Measurements from ENCODE around the gene SMDT1.
A peak's percentile ranks its signal among the peaks of the same experiment; 100 is the strongest.
"Not testable (repeated sequence)": the region's sequence is repeated elsewhere in the genome, so short reads cannot be mapped to it uniquely, and the experiment has no call there.

Gene SMDT1

DNA sequence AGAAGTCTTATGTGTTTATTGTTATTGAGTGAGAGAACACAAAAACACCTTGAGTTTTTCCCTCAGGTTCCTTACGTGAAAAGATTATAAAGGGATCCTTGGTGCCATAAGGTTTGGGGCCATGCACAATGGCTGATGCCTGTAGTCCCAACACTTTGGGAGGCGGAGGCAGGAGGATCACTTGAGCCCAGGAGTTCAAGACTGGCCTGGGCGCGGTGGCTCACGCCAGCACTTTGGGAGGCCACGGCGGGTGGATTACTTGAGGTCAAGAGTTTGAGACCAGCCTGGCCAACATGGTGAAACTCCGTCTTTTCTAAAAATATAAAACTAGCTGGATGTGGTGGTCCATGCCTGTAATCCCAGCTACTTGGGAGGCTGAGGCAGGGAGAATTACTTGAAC lies 5.4 kb downstream of the SMDT1 start:
- Histone ChIP-seq H3K27me3 (ENCODE audit: control insufficient read depth, insufficient read depth, low read length) (no peaks in the 10 kb centered on the region), H3K36me3 (ENCODE audit: control insufficient read depth, insufficient read depth, low read length) (peaks cover 46% of the 10 kb centered on the region), H3K4me3 (ENCODE audit: low read depth, low read length) (no peak overlapping the region)

DNA sequence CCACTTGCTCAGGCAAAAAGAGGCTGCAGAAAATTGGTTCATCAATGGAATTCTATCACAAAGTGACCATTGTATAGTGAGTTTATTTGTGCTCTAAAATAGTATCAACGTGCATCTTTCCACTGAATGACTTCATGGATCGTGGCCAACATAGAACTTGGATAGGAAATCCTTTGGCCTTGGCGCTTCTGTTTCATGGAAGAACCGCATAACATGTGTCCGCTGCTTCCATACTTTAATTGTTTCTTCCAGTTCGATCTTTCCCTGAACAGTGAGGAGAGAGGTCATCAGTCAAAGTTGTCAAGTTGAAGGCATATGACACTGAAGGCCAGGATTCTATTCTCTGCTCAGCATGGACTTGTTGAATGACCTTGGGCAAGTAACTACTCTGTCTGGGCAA lies 6.6 kb downstream of the SMDT1 start:
- Histone ChIP-seq H3K4me3 (ENCODE audit: low read depth, low read length) (no peak overlapping the region), H3K36me3 (ENCODE audit: control insufficient read depth, insufficient read depth, low read length) (peaks cover 46% of the 10 kb centered on the region), H3K9me3 (ENCODE audit: control insufficient read depth, insufficient read depth, low read depth, low read length) (peaks cover 6% of the 10 kb centered on the region; the same call in 1 of the 2 replicates), H3K27me3 (ENCODE audit: control insufficient read depth, insufficient read depth, low read length) (no peaks in the 10 kb centered on the region), H3K27ac (ENCODE audit: low read depth, low read length) (no peak overlapping the region), H3K9ac (ENCODE audit: low read length) (no peak overlapping the region), H3K4me1 (ENCODE audit: control insufficient read depth, insufficient read depth, low read length) (no peaks in the 10 kb centered on the region)

More for the DNA sequence above, 5.4 kb downstream of the SMDT1 start:
- Histone ChIP-seq H3K27ac (ENCODE audit: low read depth, low read length) (no peak overlapping the region), H3K9me3 (ENCODE audit: control insufficient read depth, insufficient read depth, low read depth, low read length) (peaks cover 6% of the 10 kb centered on the region; the same call in 1 of the 2 replicates), H3K4me1 (ENCODE audit: control insufficient read depth, insufficient read depth, low read length) (no peaks in the 10 kb centered on the region), H3K9ac (ENCODE audit: low read length) (no peak overlapping the region)

DNA sequence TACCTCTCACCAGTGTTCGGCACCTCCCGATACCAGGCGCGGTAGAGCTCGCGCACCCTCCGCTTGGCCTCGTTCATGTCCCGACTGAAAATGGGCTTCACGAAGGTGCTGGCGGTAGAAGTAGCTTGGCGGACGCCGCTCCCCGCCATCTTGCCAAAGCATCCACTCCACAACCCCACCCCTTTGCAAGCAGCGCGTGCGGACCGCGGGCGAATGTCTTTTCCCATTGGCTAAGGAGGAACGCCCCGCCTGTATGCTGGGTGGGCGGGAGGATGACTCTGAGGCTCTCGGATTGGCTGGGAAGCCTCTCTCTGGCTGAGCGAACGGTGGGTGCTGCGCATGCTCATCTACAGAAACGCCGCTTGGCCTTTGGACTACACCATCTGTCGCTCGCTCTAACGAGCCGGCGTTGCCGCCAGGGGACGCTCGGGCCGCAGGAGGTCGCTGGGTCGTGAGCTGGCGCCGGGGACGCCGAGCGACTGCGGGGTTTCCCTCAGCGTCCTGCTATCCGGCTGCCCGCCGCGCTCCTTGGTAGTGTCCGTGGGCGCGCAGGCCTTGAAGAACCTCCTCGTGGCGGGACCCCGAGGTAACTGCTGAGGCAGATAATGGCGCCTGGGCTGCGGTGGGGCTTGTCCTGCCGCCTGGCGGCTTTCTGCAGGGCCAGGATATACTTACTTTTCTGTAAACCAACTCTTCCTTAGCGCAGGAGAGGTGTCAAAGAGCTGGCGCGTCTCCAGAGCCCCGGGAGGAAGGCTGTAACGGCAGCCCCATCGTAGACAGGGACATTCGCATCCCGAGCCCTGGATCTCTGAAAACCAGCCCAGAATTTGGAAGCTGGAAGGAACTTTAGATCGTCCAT lies 11.3 kb downstream of the SMDT1 start, which contains the start of gene NDUFA6:
Gene NDUFA6 (minus strand): TSS at position 177 of the 859 bp plus-strand sequence. CDS start 28 bp downstream, at position 149.
- H3K9ac ChIP-seq (ENCODE audit: low read length) = peak within 1 kb of the TSS; percentile 93
- peaks cover 6% of the 10 kb centered on the region; the same call in 1 of the 2 replicates for H3K9me3 ChIP-seq (ENCODE audit: control insufficient read depth, insufficient read depth, low read depth, low read length)
- no peaks in the 10 kb centered on the region for H3K27me3 ChIP-seq (ENCODE audit: control insufficient read depth, insufficient read depth, low read length)
- H3K27ac ChIP-seq (ENCODE audit: low read depth, low read length) = peak within 1 kb of the TSS; percentile 88
- H3K36me3 ChIP-seq (ENCODE audit: control insufficient read depth, insufficient read depth, low read length) = peaks cover 23% of the 10 kb centered on the region
- 0 out of 2 replicates have a peak, but pooled peaks cover 3% of the 10 kb centered on the region for H3K4me1 ChIP-seq (ENCODE audit: control insufficient read depth, insufficient read depth, low read length)
- H3K4me3 ChIP-seq (ENCODE audit: low read depth, low read length) = peak within 1 kb of the TSS; percentile 92

DNA sequence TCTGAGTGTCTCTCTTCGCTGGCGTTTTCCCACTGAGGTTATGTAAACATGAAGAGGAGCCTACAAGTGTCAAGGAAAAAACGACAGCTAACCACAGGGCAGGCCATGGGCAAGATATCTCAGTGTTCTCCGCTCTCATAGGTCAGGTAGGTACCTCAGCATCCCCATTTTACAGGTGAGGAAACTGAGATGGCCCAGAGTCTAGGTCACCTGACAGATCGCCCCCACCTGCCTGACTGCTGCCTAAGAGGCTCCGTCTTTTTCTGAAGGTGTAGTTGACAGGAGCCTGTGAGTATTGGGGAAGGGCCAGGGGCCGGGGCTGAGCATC lies 11.9 kb downstream of the SMDT1 start:
- 0 out of 2 replicates have a peak, but pooled peaks cover 3% of the 10 kb centered on the region for H3K4me1 ChIP-seq (ENCODE audit: control insufficient read depth, insufficient read depth, low read length)
- peak overlapping the region; percentile 65 for H3K4me3 ChIP-seq (ENCODE audit: low read depth, low read length)
- H3K27ac ChIP-seq (ENCODE audit: low read depth, low read length) = peak overlapping the region; percentile 44; the same call in 1 of the 2 replicates

DNA sequence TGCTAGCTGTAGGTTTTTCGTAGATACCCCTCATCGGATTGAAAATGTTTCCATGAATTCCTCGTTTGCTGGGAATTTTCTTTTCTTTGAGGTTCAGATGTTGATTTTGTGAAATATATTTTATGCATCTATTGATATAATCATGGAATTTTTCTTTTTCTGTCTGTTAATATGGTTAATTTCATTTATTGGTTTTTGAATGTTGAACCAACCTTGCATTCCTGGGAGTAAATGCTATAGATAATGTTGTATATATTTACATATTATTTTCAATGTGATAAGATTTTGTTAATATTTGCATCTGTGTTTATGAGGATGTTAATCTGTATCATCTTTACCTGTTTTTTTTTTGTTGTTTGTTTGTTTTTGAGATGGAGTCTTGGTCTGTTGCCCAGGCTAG lies 21.7 kb downstream of the SMDT1 start:
- no peak overlapping the region for H3K27ac ChIP-seq (ENCODE audit: low read depth, low read length)
- H3K9ac ChIP-seq (ENCODE audit: low read length) = no peak overlapping the region
- no peaks in the 10 kb centered on the region for H3K36me3 ChIP-seq (ENCODE audit: control insufficient read depth, insufficient read depth, low read length)
- no peaks in the 10 kb centered on the region for H3K27me3 ChIP-seq (ENCODE audit: control insufficient read depth, insufficient read depth, low read length)
- H3K4me1 ChIP-seq (ENCODE audit: control insufficient read depth, insufficient read depth, low read length) = no peaks in the 10 kb centered on the region
- H3K9me3 ChIP-seq (ENCODE audit: control insufficient read depth, insufficient read depth, low read depth, low read length) = peaks cover 41% of the 10 kb centered on the region
- H3K4me3 ChIP-seq (ENCODE audit: low read depth, low read length) = no peak overlapping the region

More for the DNA sequence above, 11.9 kb downstream of the SMDT1 start:
- H3K36me3 ChIP-seq (ENCODE audit: control insufficient read depth, insufficient read depth, low read length) = peaks cover 18% of the 10 kb centered on the region
- H3K9ac ChIP-seq (ENCODE audit: low read length) = peak overlapping the region; percentile 69
- H3K9me3 ChIP-seq (ENCODE audit: control insufficient read depth, insufficient read depth, low read depth, low read length) = peaks cover 9% of the 10 kb centered on the region
- no peaks in the 10 kb centered on the region for H3K27me3 ChIP-seq (ENCODE audit: control insufficient read depth, insufficient read depth, low read length)

DNA sequence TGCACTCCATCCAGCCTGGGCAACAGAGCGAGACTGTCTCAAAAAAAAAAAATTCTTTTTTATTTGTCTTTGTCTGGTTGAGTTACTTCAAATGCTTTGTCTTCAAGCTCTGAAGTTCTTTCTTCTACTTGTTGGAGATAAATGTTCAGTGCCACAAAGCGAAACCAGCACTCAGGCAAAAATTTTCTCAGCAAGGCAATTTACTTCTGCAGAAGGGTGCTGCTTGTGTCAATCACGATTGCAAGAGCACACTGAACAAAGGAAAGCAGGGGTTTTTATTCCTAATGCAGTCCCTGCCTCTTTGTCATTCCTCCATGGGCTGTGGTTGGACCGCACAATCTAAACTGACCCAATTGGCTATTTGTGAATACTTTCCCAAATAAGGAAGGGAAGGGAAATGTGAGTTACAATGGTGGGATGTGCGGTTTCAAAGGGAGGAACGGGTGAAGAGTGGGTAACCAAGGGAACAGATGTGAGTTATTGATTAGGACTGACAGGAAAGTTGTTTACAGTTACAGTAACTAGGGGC lies 24.9 kb downstream of the SMDT1 start:
- not testable (repeated sequence) for H3K27ac ChIP-seq (ENCODE audit: low read depth, low read length); H3K9ac ChIP-seq (ENCODE audit: low read length); H3K27me3 ChIP-seq (ENCODE audit: control insufficient read depth, insufficient read depth, low read length); H3K4me3 ChIP-seq (ENCODE audit: low read depth, low read length); H3K4me1 ChIP-seq (ENCODE audit: control insufficient read depth, insufficient read depth, low read length); H3K36me3 ChIP-seq (ENCODE audit: control insufficient read depth, insufficient read depth, low read length)
- peaks cover 33% of the 10 kb centered on the region for H3K9me3 ChIP-seq (ENCODE audit: control insufficient read depth, insufficient read depth, low read depth, low read length)

DNA sequence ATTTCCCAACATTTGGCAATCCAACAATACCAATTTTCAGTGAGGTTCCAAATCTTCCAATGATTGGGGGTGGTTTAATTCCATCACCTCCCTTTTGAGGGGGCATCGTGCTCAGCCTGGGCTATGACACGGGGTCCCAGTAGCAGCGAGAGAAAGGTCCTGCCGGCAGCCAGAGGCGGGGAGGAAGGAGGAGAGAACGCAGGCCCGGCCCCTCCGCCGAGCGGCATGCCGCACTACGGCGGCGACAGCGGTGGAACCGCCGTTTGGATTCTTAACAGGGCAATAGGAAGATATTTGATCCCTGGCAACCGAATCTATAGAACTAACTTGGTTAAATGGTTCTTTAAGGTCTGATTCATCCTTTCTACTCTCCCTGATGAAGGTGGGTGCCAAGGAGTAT lies 29.3 kb downstream of the SMDT1 start:
- H3K9ac ChIP-seq (ENCODE audit: low read length) = no peak overlapping the region
- no peak overlapping the region for H3K4me3 ChIP-seq (ENCODE audit: low read depth, low read length)
- H3K9me3 ChIP-seq (ENCODE audit: control insufficient read depth, insufficient read depth, low read depth, low read length) = peaks cover 22% of the 10 kb centered on the region; the same call in 1 of the 2 replicates
- no peaks in the 10 kb centered on the region for H3K27me3 ChIP-seq (ENCODE audit: control insufficient read depth, insufficient read depth, low read length)
- peaks cover 6% of the 10 kb centered on the region; the same call in 1 of the 2 replicates for H3K4me1 ChIP-seq (ENCODE audit: control insufficient read depth, insufficient read depth, low read length)
- H3K36me3 ChIP-seq (ENCODE audit: control insufficient read depth, insufficient read depth, low read length) = no peaks in the 10 kb centered on the region
- no peak overlapping the region for H3K27ac ChIP-seq (ENCODE audit: low read depth, low read length)

DNA sequence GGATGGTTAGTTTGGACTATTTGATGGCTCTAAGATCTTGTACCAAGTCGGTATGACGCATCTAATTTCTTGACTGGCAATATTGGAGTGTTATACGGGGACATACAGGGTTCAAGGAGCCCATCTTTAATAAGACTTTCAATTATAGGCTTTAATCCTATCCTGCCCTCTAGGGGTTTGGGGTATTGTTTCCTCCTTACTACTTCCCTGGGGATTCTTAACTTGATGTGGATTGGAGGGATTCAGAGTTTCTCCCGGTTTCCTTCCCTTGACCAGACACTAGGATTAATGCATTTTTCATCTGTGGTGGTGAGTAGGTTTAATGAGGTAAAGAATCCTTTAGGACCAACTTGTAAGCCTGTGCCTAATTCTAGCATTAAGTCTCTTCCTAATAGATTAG lies 32.3 kb downstream of the SMDT1 start:
- Histone ChIP-seq H3K4me3 (ENCODE audit: low read depth, low read length) (no peak overlapping the region), H3K27ac (ENCODE audit: low read depth, low read length) (no peak overlapping the region; the same call in 1 of the 2 replicates)

DNA sequence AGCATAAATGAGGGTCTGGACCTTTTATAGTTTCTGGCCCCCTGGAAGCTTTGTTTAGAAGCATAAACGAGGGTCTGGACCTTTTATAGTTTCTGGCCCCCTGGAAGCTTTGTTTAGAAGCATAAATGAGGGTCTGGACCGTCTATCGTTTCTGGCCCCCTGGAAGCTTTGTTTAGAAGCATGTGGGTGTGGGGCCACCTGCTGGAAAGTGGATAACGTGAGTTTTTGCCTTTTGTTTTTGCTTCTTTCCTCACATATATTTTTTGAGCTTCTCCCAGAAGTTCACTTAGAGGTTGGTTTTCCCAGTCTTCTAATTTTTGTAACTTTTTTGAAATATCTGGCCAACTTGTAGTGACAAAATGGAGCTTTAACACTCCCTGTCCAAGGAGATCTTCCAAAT lies 33.3 kb downstream of the SMDT1 start:
- H3K4me3 ChIP-seq (ENCODE audit: low read depth, low read length); H3K27me3 ChIP-seq (ENCODE audit: control insufficient read depth, insufficient read depth, low read length); H3K36me3 ChIP-seq (ENCODE audit: control insufficient read depth, insufficient read depth, low read length); H3K4me1 ChIP-seq (ENCODE audit: control insufficient read depth, insufficient read depth, low read length): not testable (repeated sequence)
- Histone ChIP-seq H3K9ac (ENCODE audit: low read length) (peak overlapping the region; percentile 49), H3K9me3 (ENCODE audit: control insufficient read depth, insufficient read depth, low read depth, low read length) (peaks cover 25% of the 10 kb centered on the region), H3K27ac (ENCODE audit: low read depth, low read length) (peak overlapping the region; percentile 67; the same call in 1 of the 2 replicates)

More for the DNA sequence above, 32.3 kb downstream of the SMDT1 start:
- Histone ChIP-seq H3K9me3 (ENCODE audit: control insufficient read depth, insufficient read depth, low read depth, low read length) (peaks cover 24% of the 10 kb centered on the region), H3K36me3 (ENCODE audit: control insufficient read depth, insufficient read depth, low read length) (no peaks in the 10 kb centered on the region), H3K9ac (ENCODE audit: low read length) (peak overlapping the region; percentile 63), H3K27me3 (ENCODE audit: control insufficient read depth, insufficient read depth, low read length) (no peaks in the 10 kb centered on the region), H3K4me1 (ENCODE audit: control insufficient read depth, insufficient read depth, low read length) (peaks cover 6% of the 10 kb centered on the region; the same call in 1 of the 2 replicates)

DNA sequence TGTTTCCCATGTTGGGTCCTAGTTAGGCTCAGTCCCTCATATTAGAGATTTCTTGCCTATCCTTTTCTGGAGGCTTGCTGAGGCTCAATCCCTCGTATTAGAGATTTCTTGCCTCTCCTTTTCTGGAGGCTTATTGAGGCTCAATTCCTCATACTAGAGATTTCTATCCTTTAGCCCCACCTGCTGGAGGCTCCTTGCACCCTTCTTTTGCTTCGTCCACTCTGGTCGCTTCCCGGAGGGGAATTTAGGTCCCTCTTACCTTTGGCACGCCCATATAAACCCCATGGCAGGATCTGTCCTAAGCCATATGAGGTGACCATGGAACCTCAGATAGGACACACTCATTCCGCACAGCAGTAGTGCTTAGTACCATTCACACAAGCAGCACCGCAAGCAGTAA lies 35.2 kb downstream of the SMDT1 start:
- Histone ChIP-seq H3K4me3 (ENCODE audit: low read depth, low read length) (no peak overlapping the region), H3K36me3 (ENCODE audit: control insufficient read depth, insufficient read depth, low read length) (no peaks in the 10 kb centered on the region), H3K27me3 (ENCODE audit: control insufficient read depth, insufficient read depth, low read length) (no peaks in the 10 kb centered on the region; the same call in 1 of the 2 replicates), H3K27ac (ENCODE audit: low read depth, low read length) (no peak overlapping the region), H3K9ac (ENCODE audit: low read length) (no peak overlapping the region), H3K9me3 (ENCODE audit: control insufficient read depth, insufficient read depth, low read depth, low read length) (peaks cover 25% of the 10 kb centered on the region), H3K4me1 (ENCODE audit: control insufficient read depth, insufficient read depth, low read length) (peaks cover 7% of the 10 kb centered on the region; the same call in 1 of the 2 replicates)

DNA sequence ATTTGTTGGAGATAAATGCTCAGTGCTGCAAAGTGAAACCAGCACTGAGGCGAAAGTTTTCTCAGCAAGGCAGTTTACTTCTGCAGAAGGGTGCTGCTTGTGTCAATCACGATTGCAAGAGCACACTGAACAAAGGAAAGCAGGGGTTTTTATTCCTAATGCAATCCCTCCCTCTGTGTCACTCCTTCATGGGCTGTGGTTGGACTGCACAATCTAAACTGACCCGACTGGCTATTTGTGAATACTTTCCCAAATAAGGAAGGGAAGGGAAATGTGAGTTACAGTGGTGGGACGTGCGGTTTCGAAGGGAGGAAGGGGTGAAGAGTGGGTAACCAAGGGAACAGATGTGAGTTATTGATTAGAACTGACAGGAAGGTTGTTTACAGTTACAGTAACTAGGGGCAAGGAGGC lies 35.9 kb downstream of the SMDT1 start:
- not testable (repeated sequence) for H3K36me3 ChIP-seq (ENCODE audit: control insufficient read depth, insufficient read depth, low read length); H3K27me3 ChIP-seq (ENCODE audit: control insufficient read depth, insufficient read depth, low read length); H3K4me3 ChIP-seq (ENCODE audit: low read depth, low read length); H3K9ac ChIP-seq (ENCODE audit: low read length); H3K27ac ChIP-seq (ENCODE audit: low read depth, low read length)
- Histone ChIP-seq H3K4me1 (ENCODE audit: control insufficient read depth, insufficient read depth, low read length) (peaks cover 12% of the 10 kb centered on the region; the same call in 1 of the 2 replicates), H3K9me3 (ENCODE audit: control insufficient read depth, insufficient read depth, low read depth, low read length) (peaks cover 25% of the 10 kb centered on the region)

All from HUES6 (cell line).